ENCODE measurements around the gene WHRN.

Gene WHRN

DNA sequence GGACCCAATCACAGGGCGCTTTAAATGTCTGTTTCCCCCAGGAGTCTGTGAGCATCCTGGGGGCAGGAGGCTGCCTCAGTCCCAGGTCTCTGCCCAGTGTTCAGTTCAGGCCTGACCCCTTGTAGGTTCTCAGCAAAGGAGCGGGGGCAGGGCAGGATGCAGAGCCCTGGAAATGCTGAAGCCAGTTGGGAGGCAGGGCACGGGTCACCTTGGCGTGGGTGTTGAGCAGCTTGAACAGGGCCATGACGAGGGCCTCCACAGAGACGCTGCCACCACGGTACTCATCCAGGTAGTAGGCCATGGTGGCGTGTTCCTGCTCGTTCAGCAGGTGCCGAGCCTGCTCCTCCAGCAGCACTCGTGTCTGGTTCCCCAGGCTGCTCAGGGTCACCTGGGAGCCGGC lies 81.1 kb downstream of the WHRN start:
- H3K4ac ChIP-seq (ENCODE audit: low read depth, low read length) = no peak overlapping the region
- H3K79me1 ChIP-seq (ENCODE audit: low read length) = no peaks in the 10 kb centered on the region
- H2AK5ac ChIP-seq (ENCODE audit: low read length) = no peak overlapping the region
- H3K36me3 ChIP-seq (ENCODE audit: control insufficient read depth, insufficient read depth, low read length) = no peaks in the 10 kb centered on the region
- H3K4me3 ChIP-seq (ENCODE audit: low read length) = no peak overlapping the region
- H2BK15ac ChIP-seq (replicated peaks; ENCODE audit: low read depth) = no peak overlapping the region
- no peak overlapping the region for H4K5ac ChIP-seq (ENCODE audit: low read length)
- no CpG with 5 or more reads among the region's 12 CpGs for WGBS (ENCODE audit: extremely low coverage, insufficient coverage, low lambda C conversion rate)
- H3K9ac ChIP-seq (ENCODE audit: low read length) = no peak overlapping the region
- no peaks in the 10 kb centered on the region for H3K27me3 ChIP-seq (ENCODE audit: insufficient read depth, low read length, poor library complexity)
- no peak overlapping the region for H2BK120ac ChIP-seq (ENCODE audit: low read depth, low read length)
- DNase-seq = no peak
- no peak overlapping the region for H3K56ac ChIP-seq (ENCODE audit: low read length)
- no peaks in the 10 kb centered on the region for H3K79me2 ChIP-seq (ENCODE audit: control insufficient read depth, insufficient read depth, low read length)
- H3K4me1 ChIP-seq (ENCODE audit: control insufficient read depth, low read depth, low read length) = no peaks in the 10 kb centered on the region
- no peak overlapping the region for H3K4me2 ChIP-seq (ENCODE audit: low read length)
- no peak overlapping the region for H3K27ac ChIP-seq (ENCODE audit: low read depth, low read length)
- H3K23ac ChIP-seq (ENCODE audit: low read length) = no peak overlapping the region
- H2BK5ac ChIP-seq (ENCODE audit: low read length) = no peak overlapping the region
- H4K8ac ChIP-seq (ENCODE audit: low read depth, low read length) = no peak overlapping the region
- H3K18ac ChIP-seq (ENCODE audit: low read length) = no peak overlapping the region

DNA sequence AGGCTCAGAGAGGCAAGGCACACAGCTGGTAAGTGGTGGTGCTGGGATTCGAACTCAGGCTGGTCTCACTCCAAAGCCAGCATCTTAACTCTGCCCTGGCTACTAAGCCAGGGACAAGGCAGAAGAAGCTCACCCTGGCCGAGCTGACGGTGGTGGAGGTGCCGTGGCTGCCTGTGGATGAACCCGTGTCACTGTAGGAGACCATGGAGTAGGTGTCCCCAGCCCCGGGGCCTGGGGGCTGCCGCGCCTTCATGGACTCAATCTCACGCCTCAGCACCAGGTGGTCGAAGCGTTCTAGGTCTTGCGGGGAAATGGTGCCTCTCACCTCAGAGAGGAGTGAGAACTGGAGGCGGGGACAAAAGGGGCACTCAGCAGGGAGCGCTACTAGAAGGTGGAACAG lies 82.1 kb downstream of the WHRN start:
- no peaks in the 10 kb centered on the region for H3K27me3 ChIP-seq (ENCODE audit: insufficient read depth, low read length, poor library complexity)
- no peak overlapping the region for H3K4ac ChIP-seq (ENCODE audit: low read depth, low read length)
- no peak overlapping the region for H2AK5ac ChIP-seq (ENCODE audit: low read length)
- H2BK15ac ChIP-seq (replicated peaks; ENCODE audit: low read depth) = no peak overlapping the region
- H3K36me3 ChIP-seq (ENCODE audit: control insufficient read depth, insufficient read depth, low read length) = no peaks in the 10 kb centered on the region
- no peaks in the 10 kb centered on the region for H3K4me1 ChIP-seq (ENCODE audit: control insufficient read depth, low read depth, low read length)
- DNase-seq = no peak
- H3K79me2 ChIP-seq (ENCODE audit: control insufficient read depth, insufficient read depth, low read length) = no peaks in the 10 kb centered on the region
- no peak overlapping the region for H3K9ac ChIP-seq (ENCODE audit: low read length)
- H2BK120ac ChIP-seq (ENCODE audit: low read depth, low read length) = no peak overlapping the region
- WGBS (ENCODE audit: extremely low coverage, insufficient coverage, low lambda C conversion rate) = no CpG with 5 or more reads among the region's 14 CpGs
- no peak overlapping the region for H3K56ac ChIP-seq (ENCODE audit: low read length)
- no peak overlapping the region for H3K23ac ChIP-seq (ENCODE audit: low read length)
- H3K79me1 ChIP-seq (ENCODE audit: low read length) = no peaks in the 10 kb centered on the region
- no peak overlapping the region for H3K4me3 ChIP-seq (ENCODE audit: low read length)
- H2BK5ac ChIP-seq (ENCODE audit: low read length) = no peak overlapping the region
- H3K18ac ChIP-seq (ENCODE audit: low read length) = no peak overlapping the region
- no peak overlapping the region for H4K8ac ChIP-seq (ENCODE audit: low read depth, low read length)
- no peak overlapping the region for H4K5ac ChIP-seq (ENCODE audit: low read length)
- H3K27ac ChIP-seq (ENCODE audit: low read depth, low read length) = no peak overlapping the region
- no peak overlapping the region for H3K4me2 ChIP-seq (ENCODE audit: low read length)

GRCh38 chr9:114421147-114421546 lies 84.1 kb downstream of the WHRN start:
- Histone ChIP-seq H2AK5ac (ENCODE audit: low read length) (no peak overlapping the region), H3K23ac (ENCODE audit: low read length) (no peak overlapping the region), H3K18ac (ENCODE audit: low read length) (no peak overlapping the region), H3K27ac (ENCODE audit: low read depth, low read length) (no peak overlapping the region), H3K4me3 (ENCODE audit: low read length) (no peak overlapping the region), H3K4me1 (ENCODE audit: control insufficient read depth, low read depth, low read length) (no peaks in the 10 kb centered on the region), H2BK5ac (ENCODE audit: low read length) (no peak overlapping the region), H3K9ac (ENCODE audit: low read length) (no peak overlapping the region), H3K36me3 (ENCODE audit: control insufficient read depth, insufficient read depth, low read length) (no peaks in the 10 kb centered on the region), H4K5ac (ENCODE audit: low read length) (no peak overlapping the region), H2BK120ac (ENCODE audit: low read depth, low read length) (no peak overlapping the region), H3K56ac (ENCODE audit: low read length) (no peak overlapping the region), H3K27me3 (ENCODE audit: insufficient read depth, low read length, poor library complexity) (no peaks in the 10 kb centered on the region), H3K4ac (ENCODE audit: low read depth, low read length) (no peak overlapping the region), H3K4me2 (ENCODE audit: low read length) (no peak overlapping the region), H2BK15ac (replicated peaks; ENCODE audit: low read depth) (no peak overlapping the region), H4K8ac (ENCODE audit: low read depth, low read length) (no peak overlapping the region), H3K79me2 (ENCODE audit: control insufficient read depth, insufficient read depth, low read length) (no peaks in the 10 kb centered on the region), H3K79me1 (ENCODE audit: low read length) (no peaks in the 10 kb centered on the region)
- WGBS (ENCODE audit: extremely low coverage, insufficient coverage, low lambda C conversion rate) = no CpG with 5 or more reads among the region's 2 CpGs
- DNase-seq = no peak

- H4K5ac ChIP-seq (ENCODE audit: low read length) = no peak overlapping the region
- H3K4ac ChIP-seq (ENCODE audit: low read depth, low read length) = no peak overlapping the region
- no peak overlapping the region for H3K56ac ChIP-seq (ENCODE audit: low read length)
- H3K18ac ChIP-seq (ENCODE audit: low read length) = no peak overlapping the region
- no peaks in the 10 kb centered on the region for H3K36me3 ChIP-seq (ENCODE audit: control insufficient read depth, insufficient read depth, low read length)
- WGBS (ENCODE audit: extremely low coverage, insufficient coverage, low lambda C conversion rate) = no CpG with 5 or more reads among the region's 8 CpGs
- no peak overlapping the region for H3K4me2 ChIP-seq (ENCODE audit: low read length)
- H3K9ac ChIP-seq (ENCODE audit: low read length) = no peak overlapping the region
- no peak overlapping the region for H2BK120ac ChIP-seq (ENCODE audit: low read depth, low read length)
- H3K79me1 ChIP-seq (ENCODE audit: low read length) = no peaks in the 10 kb centered on the region
- H2BK15ac ChIP-seq (replicated peaks; ENCODE audit: low read depth) = no peak overlapping the region
- H3K27ac ChIP-seq (ENCODE audit: low read depth, low read length) = no peak overlapping the region
- H2AK5ac ChIP-seq (ENCODE audit: low read length) = no peak overlapping the region
- no peaks in the 10 kb centered on the region for H3K4me1 ChIP-seq (ENCODE audit: control insufficient read depth, low read depth, low read length)
- no peak for DNase-seq
- H3K27me3 ChIP-seq (ENCODE audit: insufficient read depth, low read length, poor library complexity) = no peaks in the 10 kb centered on the region
- no peak overlapping the region for H3K4me3 ChIP-seq (ENCODE audit: low read length)
- H3K23ac ChIP-seq (ENCODE audit: low read length) = no peak overlapping the region
- H2BK5ac ChIP-seq (ENCODE audit: low read length) = no peak overlapping the region
- no peaks in the 10 kb centered on the region for H3K79me2 ChIP-seq (ENCODE audit: control insufficient read depth, insufficient read depth, low read length)
- H4K8ac ChIP-seq (ENCODE audit: low read depth, low read length) = no peak overlapping the region
Measured at GRCh38 chr9:114419796-114420195, 85.5 kb downstream of the WHRN start.

- no peak overlapping the region for H3K18ac ChIP-seq (ENCODE audit: low read length)
- H3K4ac ChIP-seq (ENCODE audit: low read depth, low read length) = no peak overlapping the region
- H3K36me3 ChIP-seq (ENCODE audit: control insufficient read depth, insufficient read depth, low read length) = no peaks in the 10 kb centered on the region
- no peak overlapping the region for H3K4me2 ChIP-seq (ENCODE audit: low read length)
- no peaks in the 10 kb centered on the region for H3K4me1 ChIP-seq (ENCODE audit: control insufficient read depth, low read depth, low read length)
- no peak overlapping the region for H2AK5ac ChIP-seq (ENCODE audit: low read length)
- no peak overlapping the region for H2BK5ac ChIP-seq (ENCODE audit: low read length)
- no peak overlapping the region for H3K23ac ChIP-seq (ENCODE audit: low read length)
- no peaks in the 10 kb centered on the region for H3K27me3 ChIP-seq (ENCODE audit: insufficient read depth, low read length, poor library complexity)
- H2BK15ac ChIP-seq (replicated peaks; ENCODE audit: low read depth) = no peak overlapping the region
- H4K5ac ChIP-seq (ENCODE audit: low read length) = no peak overlapping the region
- no CpG with 5 or more reads among the region's 6 CpGs for WGBS (ENCODE audit: extremely low coverage, insufficient coverage, low lambda C conversion rate)
- no peak overlapping the region for H3K4me3 ChIP-seq (ENCODE audit: low read length)
- H3K56ac ChIP-seq (ENCODE audit: low read length) = no peak overlapping the region
- H2BK120ac ChIP-seq (ENCODE audit: low read depth, low read length) = no peak overlapping the region
- no peaks in the 10 kb centered on the region for H3K79me1 ChIP-seq (ENCODE audit: low read length)
- no peak overlapping the region for H3K9ac ChIP-seq (ENCODE audit: low read length)
- no peak overlapping the region for H4K8ac ChIP-seq (ENCODE audit: low read depth, low read length)
- no peak for DNase-seq
- H3K79me2 ChIP-seq (ENCODE audit: control insufficient read depth, insufficient read depth, low read length) = no peaks in the 10 kb centered on the region
- no peak overlapping the region for H3K27ac ChIP-seq (ENCODE audit: low read depth, low read length)
Measured at GRCh38 chr9:114418053-114418452, 87.2 kb downstream of the WHRN start.

DNA sequence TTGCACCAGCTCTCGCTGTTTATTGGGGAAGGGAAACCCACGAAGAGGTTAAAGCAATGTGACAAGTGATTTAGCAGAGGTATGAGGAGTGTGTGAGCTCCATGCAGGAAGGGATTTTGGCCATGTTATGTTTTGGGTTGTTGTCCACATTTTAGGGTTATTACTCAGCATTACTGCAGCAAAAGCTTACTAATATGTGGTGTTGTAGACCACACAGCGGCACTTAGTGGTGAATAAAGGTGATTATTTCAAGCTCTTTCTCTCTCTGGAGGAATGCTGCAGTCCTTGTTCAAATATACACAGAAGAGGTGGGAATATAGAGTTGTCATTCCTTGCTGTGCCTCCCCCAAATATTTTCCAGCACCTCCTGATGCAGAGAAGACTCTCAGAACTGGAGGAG lies 87.8 kb downstream of the WHRN start:
- Histone ChIP-seq H2BK15ac (replicated peaks; ENCODE audit: low read depth) (no peak overlapping the region), H2AK5ac (ENCODE audit: low read length) (no peak overlapping the region), H3K4me1 (ENCODE audit: control insufficient read depth, low read depth, low read length) (no peaks in the 10 kb centered on the region), H3K4me3 (ENCODE audit: low read length) (no peak overlapping the region), H3K79me1 (ENCODE audit: low read length) (no peaks in the 10 kb centered on the region), H3K27me3 (ENCODE audit: insufficient read depth, low read length, poor library complexity) (no peaks in the 10 kb centered on the region), H3K4me2 (ENCODE audit: low read length) (no peak overlapping the region), H3K18ac (ENCODE audit: low read length) (no peak overlapping the region), H3K79me2 (ENCODE audit: control insufficient read depth, insufficient read depth, low read length) (no peaks in the 10 kb centered on the region), H3K4ac (ENCODE audit: low read depth, low read length) (no peak overlapping the region), H2BK120ac (ENCODE audit: low read depth, low read length) (no peak overlapping the region), H3K27ac (ENCODE audit: low read depth, low read length) (no peak overlapping the region), H4K8ac (ENCODE audit: low read depth, low read length) (no peak overlapping the region), H4K5ac (ENCODE audit: low read length) (no peak overlapping the region), H3K56ac (ENCODE audit: low read length) (no peak overlapping the region), H3K9ac (ENCODE audit: low read length) (no peak overlapping the region), H3K36me3 (ENCODE audit: control insufficient read depth, insufficient read depth, low read length) (no peaks in the 10 kb centered on the region), H3K23ac (ENCODE audit: low read length) (no peak overlapping the region), H2BK5ac (ENCODE audit: low read length) (no peak overlapping the region)
- DNase-seq = no peak
- WGBS (ENCODE audit: extremely low coverage, insufficient coverage, low lambda C conversion rate) = no CpG with 5 or more reads among the region's 3 CpGs

All from mesendoderm (in vitro differentiated cells).